Embryonic facial prominence (tissue), 1 donor: ENCODE data around the gene EAF1.
"Not testable (repeated sequence)": the region's sequence is repeated elsewhere in the genome, so short reads cannot be mapped to it uniquely, and the experiment has no call there.

Experiments
- DNase-seq: peaks from one replicate; pipeline ENCODE4 v3.0.0-alpha.2; 2016; ENCODE audit errors: extremely low spot score

EAF1 gene

GRCh38 chr3:15405448-15406050, 21.8 kb upstream of the EAF1 start:
- no peak for DNase-seq

- DNase-seq: no peak
Observed at GRCh38 chr3:15409239-15409638, 18.2 kb upstream of the EAF1 start.

GRCh38 chr3:15409774-15410173, 17.6 kb upstream of the EAF1 start:
- DNase-seq: no peak

GRCh38 chr3:15410966-15411365, 16.4 kb upstream of the EAF1 start:
- DNase-seq: not testable (repeated sequence)

GRCh38 chr3:15420871-15421270, 6.5 kb upstream of the EAF1 start:
- no peak for DNase-seq

- no peak for DNase-seq
Observed at GRCh38 chr3:15426579-15427118, 749 bp upstream of the EAF1 start.

- no peak for DNase-seq
Observed at GRCh38 chr3:15427981-15428380, 583 bp downstream of the EAF1 start.

GRCh38 chr3:15428539-15428938, 1.1 kb downstream of the EAF1 start:
- DNase-seq: no peak

GRCh38 chr3:15429080-15429479, 1.7 kb downstream of the EAF1 start:
- no peak for DNase-seq

GRCh38 chr3:15430624-15431023, 3.2 kb downstream of the EAF1 start:
- DNase-seq: no peak

GRCh38 chr3:15431256-15431837, 3.9 kb downstream of the EAF1 start:
- DNase-seq: no peak

- no peak for DNase-seq
Observed at GRCh38 chr3:15433531-15433930, 6.1 kb downstream of the EAF1 start.

- DNase-seq: no peak
Observed at GRCh38 chr3:15434756-15435155, 7.4 kb downstream of the EAF1 start.

- DNase-seq: no peak
Observed at GRCh38 chr3:15436246-15436645, 8.8 kb downstream of the EAF1 start.

GRCh38 chr3:15438983-15439382, 11.6 kb downstream of the EAF1 start:
- DNase-seq: no peak

GRCh38 chr3:15439476-15439875, 12.1 kb downstream of the EAF1 start:
- DNase-seq: no peak

- no peak for DNase-seq
Observed at GRCh38 chr3:15440891-15441290, 13.5 kb downstream of the EAF1 start.

- DNase-seq: no peak
Observed at GRCh38 chr3:15443826-15444524, 16.6 kb downstream of the EAF1 start.

- no peak for DNase-seq
Observed at GRCh38 chr3:15449489-15450224, 22.3 kb downstream of the EAF1 start.

- DNase-seq: no peak
Observed at GRCh38 chr3:15450438-15451215, 23.2 kb downstream of the EAF1 start.
